ENCODE results near the gene FRMD4B. TPM values are rescaled to one million over a fixed set of nuclear protein-coding genes. Genes with fewer than 3 reads are reported as not detected.

The FRMD4B gene
- total RNA-seq, 1 donor from 2014 or later: not detected

DNA sequence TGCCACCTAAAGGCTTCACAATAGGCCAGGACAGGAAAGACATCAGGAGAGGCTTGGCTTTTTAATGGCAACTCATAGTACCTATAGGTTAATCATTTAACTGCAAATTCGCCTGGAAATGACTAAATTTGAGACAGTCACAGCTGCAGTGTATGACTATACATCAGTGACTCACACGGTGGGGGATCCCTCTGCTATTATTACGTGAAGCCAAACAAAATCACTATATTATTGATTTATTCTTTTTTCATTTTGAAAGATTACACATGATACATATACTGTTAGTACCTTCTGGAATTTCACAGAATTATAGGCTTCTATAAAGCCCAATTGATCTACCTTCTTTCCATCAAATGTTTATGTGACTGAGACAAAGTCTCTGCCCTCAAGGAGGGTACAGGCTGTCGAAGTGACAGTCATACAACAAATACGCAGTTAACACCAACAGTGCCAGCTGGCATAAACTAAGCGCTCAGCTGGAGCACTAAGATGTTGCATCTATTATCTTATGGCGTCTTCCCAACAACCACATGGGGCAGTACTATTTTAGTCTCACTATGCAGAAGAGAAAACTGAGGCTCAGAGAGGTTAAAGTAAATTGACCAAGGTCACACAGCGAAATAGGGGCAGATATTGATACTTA is 181.5 kb downstream of the FRMD4B start:
- Mint-ChIP-seq H3K4me3 (no peak overlapping the region), H3K27ac (no peak overlapping the region), H3K4me1 (no peaks in the 10 kb centered on the region), H3K9me3 (no peaks in the 10 kb centered on the region), H3K36me3 (ENCODE audit: low read depth) (no peaks in the 10 kb centered on the region), H3K27me3 (peaks cover 6% of the 10 kb centered on the region)
- no peak for ATAC-seq (ENCODE audit: low read depth)
- CTCF ChIA-PET: no interaction called here
- POLR2A ChIA-PET: no interaction called here
- TF ChIP-seq, protein P1, sequence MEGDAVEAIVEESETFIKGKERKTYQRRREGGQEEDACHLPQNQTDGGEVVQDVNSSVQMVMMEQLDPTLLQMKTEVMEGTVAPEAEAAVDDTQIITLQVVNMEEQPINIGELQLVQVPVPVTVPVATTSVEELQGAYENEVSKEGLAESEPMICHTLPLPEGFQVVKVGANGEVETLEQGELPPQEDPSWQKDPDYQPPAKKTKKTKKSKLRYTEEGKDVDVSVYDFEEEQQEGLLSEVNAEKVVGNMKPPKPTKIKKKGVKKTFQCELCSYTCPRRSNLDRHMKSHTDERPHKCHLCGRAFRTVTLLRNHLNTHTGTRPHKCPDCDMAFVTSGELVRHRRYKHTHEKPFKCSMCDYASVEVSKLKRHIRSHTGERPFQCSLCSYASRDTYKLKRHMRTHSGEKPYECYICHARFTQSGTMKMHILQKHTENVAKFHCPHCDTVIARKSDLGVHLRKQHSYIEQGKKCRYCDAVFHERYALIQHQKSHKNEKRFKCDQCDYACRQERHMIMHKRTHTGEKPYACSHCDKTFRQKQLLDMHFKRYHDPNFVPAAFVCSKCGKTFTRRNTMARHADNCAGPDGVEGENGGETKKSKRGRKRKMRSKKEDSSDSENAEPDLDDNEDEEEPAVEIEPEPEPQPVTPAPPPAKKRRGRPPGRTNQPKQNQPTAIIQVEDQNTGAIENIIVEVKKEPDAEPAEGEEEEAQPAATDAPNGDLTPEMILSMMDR (IDR thresholded peaks at IDR 0.05): no peak
- DNase-seq: no peak
- intact Hi-C loops (cut with micrococcal nuclease): no loop called here

DNA sequence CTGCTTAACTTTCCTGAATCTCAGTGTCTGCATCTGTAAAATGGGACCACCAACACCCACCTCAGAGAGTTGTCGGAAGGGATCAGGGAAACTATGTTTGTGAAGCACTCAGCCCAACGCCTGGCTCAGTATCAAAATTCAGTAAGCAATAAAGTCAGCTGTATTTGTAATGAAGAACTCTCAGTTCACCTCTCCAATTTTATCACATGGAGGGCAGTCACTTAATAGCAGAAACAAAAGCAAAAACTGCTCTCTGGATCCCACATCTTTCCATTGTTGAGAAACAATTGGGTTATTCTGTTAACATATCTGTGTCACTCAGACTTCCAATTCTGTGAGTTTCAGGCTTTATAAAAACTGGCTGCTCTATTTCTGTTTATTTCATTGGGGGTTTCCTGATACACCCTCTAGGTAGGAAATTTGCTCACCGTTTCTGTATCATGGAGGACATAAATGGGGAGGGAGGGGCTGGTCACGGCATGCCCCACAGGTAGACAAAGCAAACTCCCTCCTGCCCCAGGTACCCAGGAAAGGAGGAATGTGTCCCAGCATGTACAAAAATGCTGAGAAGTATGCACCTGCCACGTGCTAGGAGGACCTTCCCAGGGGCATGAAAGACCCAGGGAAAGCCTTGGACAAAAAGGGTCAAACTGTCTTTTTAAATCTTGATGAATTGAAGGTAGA is 182.1 kb downstream of the FRMD4B start:
- TF ChIP-seq, protein P1 (IDR thresholded peaks at IDR 0.05): no peak
- H3K4me1 Mint-ChIP-seq: peaks cover 3% of the 10 kb centered on the region
- no peak overlapping the region for H3K27ac Mint-ChIP-seq
- DNase-seq (no peak), ATAC-seq (ENCODE audit: low read depth) (no peak)
- peaks cover 8% of the 10 kb centered on the region for H3K27me3 Mint-ChIP-seq
- H3K36me3 Mint-ChIP-seq (ENCODE audit: low read depth): no peaks in the 10 kb centered on the region
- H3K9me3 Mint-ChIP-seq: no peaks in the 10 kb centered on the region
- intact Hi-C loops (cut with micrococcal nuclease): no loop called here
- ChIA-PET CTCF (no interaction called here), POLR2A (no interaction called here)
- no peak overlapping the region for H3K4me3 Mint-ChIP-seq

DNA sequence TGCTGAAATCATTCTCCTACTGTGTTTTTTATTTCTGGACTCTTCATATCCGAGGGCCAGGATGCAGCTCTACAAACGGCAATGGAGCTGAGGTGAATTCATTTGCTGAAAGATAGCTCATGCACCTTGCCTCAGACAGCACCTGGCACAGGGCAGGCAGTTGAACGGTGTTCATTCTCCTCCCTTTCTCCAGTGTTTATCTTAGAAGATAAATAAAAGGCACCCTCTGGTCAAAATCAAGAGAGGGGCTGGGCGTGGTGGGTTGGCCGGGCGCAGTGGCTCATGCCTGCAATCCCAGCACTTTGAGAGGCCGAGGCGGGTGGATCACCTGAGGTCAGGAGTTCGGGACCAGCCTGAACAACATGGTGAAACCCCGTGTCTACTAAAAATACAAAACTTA is 184.2 kb downstream of the FRMD4B start:
- Mint-ChIP-seq H3K4me3 (no peak overlapping the region), H3K27me3 (peaks cover 8% of the 10 kb centered on the region), H3K27ac (no peak overlapping the region), H3K9me3 (no peaks in the 10 kb centered on the region), H3K36me3 (ENCODE audit: low read depth) (no peaks in the 10 kb centered on the region), H3K4me1 (peaks cover 3% of the 10 kb centered on the region)
- ATAC-seq (ENCODE audit: low read depth): no peak
- TF ChIP-seq, protein P1 (IDR thresholded peaks at IDR 0.05): no peak
- ChIA-PET CTCF (no interaction called here), POLR2A (no interaction called here)
- no peak for DNase-seq
- intact Hi-C loops (cut with micrococcal nuclease): no loop called here

DNA sequence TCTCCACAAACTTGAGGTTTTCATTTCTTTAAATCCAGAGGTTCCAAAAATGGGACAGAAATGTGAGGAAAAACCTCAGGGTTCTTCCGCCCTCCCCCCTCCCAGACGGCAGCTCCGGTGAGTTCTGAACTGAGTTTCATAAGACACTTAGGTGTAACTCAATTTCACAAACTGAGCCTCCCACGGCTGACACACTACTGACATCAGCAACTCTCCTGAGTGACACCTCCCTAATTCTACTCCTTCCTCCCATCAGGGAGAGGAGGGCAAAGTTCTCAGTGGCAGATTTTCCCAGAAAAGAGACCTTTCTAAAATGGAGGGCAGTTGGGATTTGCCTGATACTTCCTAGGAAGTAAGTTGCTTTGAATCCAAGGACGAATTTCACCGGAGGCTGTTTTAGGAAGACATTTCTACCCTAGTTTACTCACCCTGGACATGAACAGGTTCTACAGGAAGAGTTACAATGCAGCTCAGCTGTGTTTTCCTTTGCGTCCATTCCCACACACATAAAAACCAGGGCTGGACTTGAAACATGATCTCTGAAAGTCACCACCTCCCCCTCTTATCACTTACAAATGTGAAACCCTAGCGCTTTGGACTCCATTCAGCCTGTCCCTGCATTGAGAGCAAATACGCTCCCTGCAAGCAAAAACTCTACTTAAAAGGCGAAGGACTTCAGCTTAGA is 185.4 kb downstream of the FRMD4B start:
- CTCF ChIA-PET: interaction anchor here (1.2 kb wide), 1 partner anchor 39 kb away, joined by 3 read pairs; no protein-coding TSS in a partner anchor
- peaks cover 3% of the 10 kb centered on the region for H3K4me1 Mint-ChIP-seq
- no peak for DNase-seq

More for the DNA sequence above, 185.4 kb downstream of the FRMD4B start:
- ATAC-seq (ENCODE audit: low read depth): no peak
- intact Hi-C loops (cut with micrococcal nuclease): no loop called here
- Mint-ChIP-seq H3K27ac (no peak overlapping the region), H3K27me3 (peaks cover 5% of the 10 kb centered on the region), H3K36me3 (ENCODE audit: low read depth) (no peaks in the 10 kb centered on the region), H3K4me3 (no peak overlapping the region), H3K9me3 (no peaks in the 10 kb centered on the region)
- POLR2A ChIA-PET: no interaction called here
- TF ChIP-seq, protein P1 (IDR thresholded peaks at IDR 0.05): no peak

All from activated B cell treated with CpG ODN at 0.5 μM for 24 hours (primary cell).